ENCODE data around the gene PRAME. TPM values are rescaled to one million over a fixed set of nuclear protein-coding genes. Genes with fewer than 3 reads are reported as not detected.

Gene PRAME, protein sequence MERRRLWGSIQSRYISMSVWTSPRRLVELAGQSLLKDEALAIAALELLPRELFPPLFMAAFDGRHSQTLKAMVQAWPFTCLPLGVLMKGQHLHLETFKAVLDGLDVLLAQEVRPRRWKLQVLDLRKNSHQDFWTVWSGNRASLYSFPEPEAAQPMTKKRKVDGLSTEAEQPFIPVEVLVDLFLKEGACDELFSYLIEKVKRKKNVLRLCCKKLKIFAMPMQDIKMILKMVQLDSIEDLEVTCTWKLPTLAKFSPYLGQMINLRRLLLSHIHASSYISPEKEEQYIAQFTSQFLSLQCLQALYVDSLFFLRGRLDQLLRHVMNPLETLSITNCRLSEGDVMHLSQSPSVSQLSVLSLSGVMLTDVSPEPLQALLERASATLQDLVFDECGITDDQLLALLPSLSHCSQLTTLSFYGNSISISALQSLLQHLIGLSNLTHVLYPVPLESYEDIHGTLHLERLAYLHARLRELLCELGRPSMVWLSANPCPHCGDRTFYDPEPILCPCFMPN
- not detected in 2 replicates for total RNA-seq

DNA sequence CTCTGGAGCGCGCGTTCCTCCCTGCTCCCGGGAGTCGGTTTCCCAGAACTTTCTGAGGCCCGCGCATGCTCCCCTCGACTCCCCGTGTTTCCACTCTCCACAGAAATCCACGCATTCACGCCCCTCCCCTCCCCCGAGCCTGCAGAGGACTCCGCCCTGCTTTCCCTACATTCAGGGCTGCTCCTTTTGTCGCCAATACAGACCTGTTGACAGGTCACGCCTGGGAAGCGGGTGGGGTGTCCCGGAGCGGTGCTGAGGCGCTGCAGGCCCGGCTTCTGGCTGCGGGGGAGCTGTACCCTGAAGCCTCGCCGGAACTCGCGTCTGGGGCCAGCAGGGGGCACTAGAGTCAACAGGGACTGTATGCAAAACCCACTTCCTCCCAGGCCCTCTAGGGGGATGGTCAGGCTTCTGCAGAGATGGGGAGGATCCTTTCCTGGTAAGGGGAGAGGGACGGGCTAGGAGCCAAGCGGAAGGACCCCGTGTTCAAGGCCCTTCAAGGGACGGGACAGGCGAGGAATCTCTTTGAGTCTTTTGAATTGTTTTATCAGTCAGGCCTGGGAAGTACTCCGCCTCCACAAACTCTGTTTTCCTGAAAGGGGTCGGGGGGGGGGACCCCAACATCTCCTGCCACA is at the start of gene PRAME:
TSS of gene PRAME (minus strand) at position 294 of the 632 bp plus-strand sequence. CDS start 2,433 bp downstream, outside the sequence.

DNA sequence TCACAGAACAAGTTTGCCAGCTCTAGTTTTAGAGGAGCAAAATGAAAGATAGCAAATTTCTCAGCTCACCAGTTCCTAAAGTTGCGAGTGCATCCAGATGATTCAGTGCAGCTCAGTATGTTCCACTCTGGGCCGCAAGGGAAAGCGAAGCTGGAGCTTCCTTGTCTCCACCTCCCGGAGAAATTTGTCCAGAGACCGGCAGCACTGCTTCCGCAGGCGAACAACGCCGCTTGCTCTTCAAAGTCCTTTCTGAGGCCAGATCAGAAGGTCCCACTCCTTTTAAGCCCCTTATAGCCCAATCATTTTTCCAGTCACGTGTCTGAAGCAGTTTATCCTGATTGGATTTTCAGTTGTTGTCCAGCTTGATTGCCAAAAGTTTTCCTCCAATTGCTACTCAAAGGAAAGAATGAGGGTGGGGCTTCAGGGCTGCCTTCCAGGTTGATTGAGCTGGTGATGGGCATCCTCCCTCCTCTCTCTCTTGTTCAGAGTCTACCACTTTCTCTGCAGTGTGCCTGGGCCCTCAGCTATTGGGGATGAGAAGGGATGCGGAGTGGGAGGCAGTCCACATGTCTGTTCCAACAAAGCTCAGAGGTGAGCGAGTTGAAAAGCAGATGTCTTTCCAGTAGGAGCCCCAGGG is 38.9 kb downstream of the PRAME start, which contains the start of gene ZNF280A:
TSS of gene ZNF280A (minus strand) at position 251 of the 637 bp plus-strand sequence. CDS start 4,640 bp downstream, outside the sequence.

GRCh38 chr22:22508274-22509176 is 50.5 kb downstream of the PRAME start, which contains the start of gene ZNF280B:
TSS of gene ZNF280B (minus strand) at chr22:22508742. CDS start at chr22:22489398, 19,344 bp downstream.

Other genes starting within 250 kb of the PRAME start
- gene ZNF280B, start 50.5 kb downstream of the PRAME start, total RNA-seq: 0.67 and 1.2 TPM in 2 replicates
- gene ZNF280A, start 39.0 kb downstream of the PRAME start, total RNA-seq: 0.17 TPM in 1 of 2 replicates, not detected in the other
- gene GGTLC2, start 85.3 kb upstream of the PRAME start, total RNA-seq: not detected in 2 replicates

Data from bronchus fibroblast of lung (primary cell).